Spleen (tissue), 11 donors: ENCODE results near the gene TSPAN18. TPM values are rescaled to one million over a fixed set of nuclear protein-coding genes. Genes with fewer than 3 reads are reported as not detected.

ENCODE experiments used
- DNase-seq: peaks from one replicate; pipeline ENCODE4 v3.0.0-alpha.2; 2020
- H3K27ac ChIP-seq, 8 donors: fragments of 200-600 bp; sonication (generic) in 7 of 8; 1 replicate in 4 of 8; 2 replicates in 4 of 8; pipeline versions ENCODE4 v1.5.0 to v1.8.0; 2016 to 2021; ENCODE audit warnings: inconsistent platforms in 4 of 8, mild to moderate bottlenecking in 4 of 8, moderate library complexity in 1 of 8
- H3K27me3 ChIP-seq, 7 donors: fragments of 200-600 bp; sonication (generic) in 6 of 7; replicated peaks in 1 of 7; 1 replicate in 4 of 7; 2 replicates in 3 of 7; pipeline versions ENCODE4 v1.5.0 to v1.8.0; 2016 to 2021; ENCODE audit warnings: inconsistent platforms in 3 of 7, mild to moderate bottlenecking in 1 of 7
- H3K36me3 ChIP-seq, 6 donors: fragments of 200-600 bp; sonication (generic) in 5 of 6; 1 replicate in 4 of 6; 2 replicates in 2 of 6; pipeline versions ENCODE4 v1.5.0 to v1.8.0; 2016 to 2021; ENCODE audit warnings: inconsistent platforms in 2 of 6
- H3K4me1 ChIP-seq, 6 donors: fragments of 200-600 bp; sonication (generic) in 5 of 6; 1 replicate in 3 of 6; 2 replicates in 3 of 6; pipeline versions ENCODE4 v1.5.0 to v1.8.0; 2016 to 2021; ENCODE audit warnings: inconsistent platforms in 3 of 6
- H3K4me3 ChIP-seq, 8 donors: fragments of 200-600 bp; sonication (generic) in 7 of 8; 1 replicate in 4 of 8; 2 replicates in 4 of 8; pipeline versions ENCODE4 v1.5.0 to v1.8.0; 2016 to 2021; ENCODE audit warnings: inconsistent platforms in 4 of 8, mild to moderate bottlenecking in 4 of 8, moderate library complexity in 2 of 8
- H3K9me3 ChIP-seq, 8 donors: fragments of 200-600 bp; sonication (generic) in 7 of 8; 1 replicate in 4 of 8; 2 replicates in 4 of 8; pipeline versions ENCODE4 v1.5.0 to v1.8.0; 2016 to 2021; ENCODE audit warnings: inconsistent platforms in 4 of 8
- CTCF ChIP-seq, 11 experiments: fragments of 200-600 bp in 7 of 11; fragments of 450-650 bp in 4 of 11; sonication (generic) in 4 of 11; IDR thresholded peaks in 8 of 11; conservative IDR thresholded peaks in 3 of 11; 1 replicate in 7 of 11; 2 replicates in 4 of 11; pipeline versions ENCODE4 v1.4.0 to v1.8.0; 2016 to 2021; ENCODE audit warnings: antibody characterized with exemption in 11 of 11, inconsistent platforms in 4 of 11, mild to moderate bottlenecking in 1 of 11
- POLR2A ChIP-seq, 3 donors: fragments of 450-650 bp; IDR thresholded peaks; one replicate each; pipeline ENCODE4 v1.5.1; 2017; ENCODE audit warnings: antibody characterized with exemption in 3 of 3, mild to moderate bottlenecking in 1 of 3
- POLR2AphosphoS5 ChIP-seq, 3 donors: sonication (generic); formaldehyde crosslinking; IDR thresholded peaks; one replicate each; pipeline ENCODE4 v1.5.1; 2017; ENCODE audit warnings: antibody characterized with exemption in 3 of 3
- WGBS, 5 donors: extraction: QIAGEN DNeasy Blood & Tissue Kit in 3 of 5; methylation state at CpG; one replicate each; pipeline versions ENCODE4 v1.1.5 to v1.1.7; 2013 to 2018; 5-methylcytosine and 5-hydroxymethylcytosine counted together
- intact Hi-C: fragments of 100-400 bp; cut with DNase I; formaldehyde crosslinking; loops from one replicate; pipeline ENCODE4 v1.15.0; 2023; ENCODE audit warnings: low total_unique reads
- polyA plus RNA-seq, 3 donors: library from polyadenylated mRNA; stranded (reverse); fragments of 200-250 nt; gene quantifications; one replicate each; pipeline ENCODE4 v1.2.1, GENCODE V29; 2013
- total RNA-seq, 7 donors: library from RNA; depleted of rRNA in 3 of 7; stranded (reverse); fragments of >200 nt in 3 of 7; fragmentation: NEBNext Ultra II Directional in 4 of 7; extraction: Animal tissue kit (Norgen Biotek cat#: 25700) in 4 of 7; gene quantifications; one replicate each; pipeline versions ENCODE4 v1.1.0 to v1.2.1, GENCODE V29; 2016 to 2021
- donor health status: healthy with polysubstance abuse.
- donor health status: DM: no; HTN: no; CAD: no; lungs with moderate emphysema.
- donor health status: DM: no; HTN: no; CAD: no.
- donor health status: Bipolar disorder and iron deficiency.
- donor health status: healthy.
- donor health status: DM: no; HTN: no; CAD: no.
- donor health status: DM: yes; HTN: yes; CAD: no.

Gene TSPAN18
- total and polyA plus RNA-seq, 10 donors, result 2.1 to 47.5 (median 21.3) TPM

- no peak overlapping the region for H3K4me3 ChIP-seq
- no peaks in the 10 kb centered on the region for H3K36me3 ChIP-seq
- intact Hi-C loops, result loop anchor here (5.0 kb wide), 3 partner anchors 185 to 355 kb away; partner anchors contain the start of gene TSPAN18
- H3K4me1 ChIP-seq, result peaks cover 34 to 69% (median 49%) of the 10 kb centered on the region in 6 donors
- WGBS, 5 donors, result 59 to 80% (median 66%) methylated on average over 12 of the region's 12 CpGs
- no peaks in the 10 kb centered on the region for H3K9me3 ChIP-seq
- TF ChIP-seq POLR2AphosphoS5 (IDR thresholded peaks at IDR 0.05), result peak in 1 of 3 donors; percentile 18
- TF ChIP-seq CTCF (IDR thresholded peaks at IDR 0.05 in 8 of 11, conservative IDR thresholded peaks at IDR 0.05 in 3 of 11), result no peak
- peak overlapping the region in 1 of 8 donors; percentile 30 for H3K27ac ChIP-seq
- DNase-seq, result no peak
- peaks cover 0 to 7% (median 0%) of the 10 kb centered on the region in 7 donors for H3K27me3 ChIP-seq
Observed at GRCh38 chr11:44912270-44912987, 185.7 kb downstream of the TSPAN18 start.

- intact Hi-C loops, result loop anchor here (5.0 kb wide), 3 partner anchors 186 to 356 kb away; partner anchors contain the start of gene TSPAN18
- H3K36me3 ChIP-seq, result no peaks in the 10 kb centered on the region
Observed at GRCh38 chr11:44913502-44913901, 186.7 kb downstream of the TSPAN18 start.

GRCh38 chr11:44914105-44914504 is 187.3 kb downstream of the TSPAN18 start:
- Histone ChIP-seq H3K9me3 (no peaks in the 10 kb centered on the region), H3K27ac (no peak overlapping the region), H3K4me1 (peaks cover 34 to 71% (median 49%) of the 10 kb centered on the region in 6 donors), H3K36me3 (no peaks in the 10 kb centered on the region), H3K27me3 (peaks cover 0 to 7% (median 0%) of the 10 kb centered on the region in 7 donors), H3K4me3 (no peak overlapping the region)
- intact Hi-C loops, result loop anchor here (5.0 kb wide), 3 partner anchors 187 to 357 kb away; partner anchors contain the start of gene TSPAN18
- DNase-seq, result no peak
- TF ChIP-seq POLR2A (IDR thresholded peaks at IDR 0.05), result no peak
- 64 to 83% (median 79%) methylated on average over 2 of the region's 2 CpGs for WGBS, 5 donors

More at GRCh38 chr11:44913502-44913901, 186.7 kb downstream of the TSPAN18 start:
- Histone ChIP-seq H3K27ac (no peak overlapping the region), H3K4me1 (peaks cover 34 to 71% (median 49%) of the 10 kb centered on the region in 6 donors), H3K4me3 (no peak overlapping the region), H3K9me3 (no peaks in the 10 kb centered on the region), H3K27me3 (peaks cover 0 to 7% (median 0%) of the 10 kb centered on the region in 7 donors)
- no peak for DNase-seq
- TF ChIP-seq CTCF (IDR thresholded peaks at IDR 0.05 in 8 of 11, conservative IDR thresholded peaks at IDR 0.05 in 3 of 11), result no peak
- TF ChIP-seq POLR2AphosphoS5 (IDR thresholded peaks at IDR 0.05), result no peak
- no peak for TF ChIP-seq POLR2A (IDR thresholded peaks at IDR 0.05)

- H3K9me3 ChIP-seq, result no peaks in the 10 kb centered on the region
- peaks cover 0 to 7% (median 0%) of the 10 kb centered on the region in 7 donors for H3K27me3 ChIP-seq
- H3K4me3 ChIP-seq, result no peak overlapping the region
- peaks cover 0 to 5% (median 0%) of the 10 kb centered on the region in 6 donors for H3K36me3 ChIP-seq
- intact Hi-C loops, result no loop called here
- TF ChIP-seq POLR2AphosphoS5 (IDR thresholded peaks at IDR 0.05) (no peak), CTCF (IDR thresholded peaks at IDR 0.05 in 8 of 11, conservative IDR thresholded peaks at IDR 0.05 in 3 of 11) (no peak), POLR2A (IDR thresholded peaks at IDR 0.05) (no peak)
- H3K27ac ChIP-seq, result peak overlapping the region in 1 of 8 donors; percentile 59
- peak; percentile 62 for DNase-seq
- H3K4me1 ChIP-seq, result peaks cover 34 to 71% (median 49%) of the 10 kb centered on the region in 6 donors
- WGBS, 5 donors, result 40 to 90% (median 84%) methylated on average over 3 to 10 of the region's 10 CpGs
Observed at GRCh38 chr11:44915004-44915403, 188.2 kb downstream of the TSPAN18 start.
